ENCODE results near the gene KCNN1. TPM values are rescaled to one million over a fixed set of nuclear protein-coding genes. Genes with fewer than 3 reads are reported as not detected.

Gene KCNN1
- total RNA-seq, 4 donors from 2014 or later: not detected

- Histone ChIP-seq H3K27me3 (no peaks in the 10 kb centered on the region), H3K9me3 (no peaks in the 10 kb centered on the region), H3K4me3 (no peak overlapping the region), H3K36me3 (no peaks in the 10 kb centered on the region), H3K27ac (no peak overlapping the region), H3K4me1 (no peaks in the 10 kb centered on the region)
- DNase-seq (no peak), ATAC-seq (no peak)
- intact Hi-C loops (cut with DNase I; ENCODE audit: low total_unique reads) (no loop called here), in situ Hi-C loops (cut with MboI; ENCODE audit: low sequenced_read_pairs in 4 of 4) (no loop called here)
- TF ChIP-seq POLR2A (IDR thresholded peaks at IDR 0.05) (no peak), CTCF (IDR thresholded peaks at IDR 0.05 in 4 of 5, conservative IDR thresholded peaks at IDR 0.05 in 1 of 5) (no peak)
Measured at GRCh38 chr19:17973759-17974158, 6.9 kb downstream of the KCNN1 start.

- Histone ChIP-seq H3K4me3 (no peak overlapping the region), H3K27ac (no peak overlapping the region), H3K36me3 (no peaks in the 10 kb centered on the region), H3K9me3 (no peaks in the 10 kb centered on the region), H3K4me1 (no peaks in the 10 kb centered on the region), H3K27me3 (no peaks in the 10 kb centered on the region)
- DNase-seq (no peak), ATAC-seq (no peak)
- intact Hi-C loops (cut with DNase I; ENCODE audit: low total_unique reads) (no loop called here), in situ Hi-C loops (cut with MboI; ENCODE audit: low sequenced_read_pairs in 4 of 4) (no loop called here)
- TF ChIP-seq POLR2A (IDR thresholded peaks at IDR 0.05) (no peak), CTCF (IDR thresholded peaks at IDR 0.05 in 4 of 5, conservative IDR thresholded peaks at IDR 0.05 in 1 of 5) (no peak)
Measured at GRCh38 chr19:17974551-17974950, 7.6 kb downstream of the KCNN1 start.

GRCh38 chr19:17975032-17975431 is 8.1 kb downstream of the KCNN1 start:
- TF ChIP-seq CTCF (IDR thresholded peaks at IDR 0.05 in 4 of 5, conservative IDR thresholded peaks at IDR 0.05 in 1 of 5) (no peak), POLR2A (IDR thresholded peaks at IDR 0.05) (no peak)
- H3K4me3 ChIP-seq: no peak overlapping the region
- H3K36me3 ChIP-seq: no peaks in the 10 kb centered on the region
- H3K9me3 ChIP-seq: no peaks in the 10 kb centered on the region
- DNase-seq (no peak), ATAC-seq (no peak)
- H3K4me1 ChIP-seq: no peaks in the 10 kb centered on the region
- intact Hi-C loops (cut with DNase I; ENCODE audit: low total_unique reads) (no loop called here), in situ Hi-C loops (cut with MboI; ENCODE audit: low sequenced_read_pairs in 4 of 4) (loop anchor here in 1 of 4 donors (25.0 kb wide), 1 partner anchor 113 kb away; the partner anchor contains the start of genes RPL18A and SLC5A5)
- H3K27ac ChIP-seq: no peak overlapping the region
- H3K27me3 ChIP-seq: no peaks in the 10 kb centered on the region

GRCh38 chr19:17977021-17977420 is 10.1 kb downstream of the KCNN1 start:
- DNase-seq: no peak
- in situ Hi-C loops (cut with MboI; ENCODE audit: low sequenced_read_pairs in 4 of 4): loop anchor here in 1 of 4 donors (25.0 kb wide), 1 partner anchor 115 kb away; the partner anchor contains the start of genes RPL18A and SLC5A5

More at GRCh38 chr19:17977021-17977420, 10.1 kb downstream of the KCNN1 start:
- intact Hi-C loops (cut with DNase I; ENCODE audit: low total_unique reads): no loop called here
- TF ChIP-seq CTCF (IDR thresholded peaks at IDR 0.05 in 4 of 5, conservative IDR thresholded peaks at IDR 0.05 in 1 of 5): no peak
- no peak for TF ChIP-seq POLR2A (IDR thresholded peaks at IDR 0.05)
- no peak overlapping the region for H3K4me3 ChIP-seq
- no peak for ATAC-seq
- no peaks in the 10 kb centered on the region for H3K36me3 ChIP-seq
- no peaks in the 10 kb centered on the region for H3K9me3 ChIP-seq
- H3K4me1 ChIP-seq: no peaks in the 10 kb centered on the region
- H3K27me3 ChIP-seq: peaks cover 0 to 6% (median 0%) of the 10 kb centered on the region in 3 donors
- H3K27ac ChIP-seq: no peak overlapping the region
